ENCODE results near the gene TMEM150A.
"Not testable (repeated sequence)": the region's sequence is repeated elsewhere in the genome, so short reads cannot be mapped to it uniquely, and the experiment has no call there.

Gene TMEM150A

GRCh38 chr2:85594715-85595300 is 7.7 kb downstream of the TMEM150A start:
- in situ Hi-C loops (cut with MboI; ENCODE audit: low sequenced_read_pairs, unreplicated experiment) = no loop called here
- no peak for DNase-seq (ENCODE audit: low spot score)
- TF ChIP-seq, protein P1, sequence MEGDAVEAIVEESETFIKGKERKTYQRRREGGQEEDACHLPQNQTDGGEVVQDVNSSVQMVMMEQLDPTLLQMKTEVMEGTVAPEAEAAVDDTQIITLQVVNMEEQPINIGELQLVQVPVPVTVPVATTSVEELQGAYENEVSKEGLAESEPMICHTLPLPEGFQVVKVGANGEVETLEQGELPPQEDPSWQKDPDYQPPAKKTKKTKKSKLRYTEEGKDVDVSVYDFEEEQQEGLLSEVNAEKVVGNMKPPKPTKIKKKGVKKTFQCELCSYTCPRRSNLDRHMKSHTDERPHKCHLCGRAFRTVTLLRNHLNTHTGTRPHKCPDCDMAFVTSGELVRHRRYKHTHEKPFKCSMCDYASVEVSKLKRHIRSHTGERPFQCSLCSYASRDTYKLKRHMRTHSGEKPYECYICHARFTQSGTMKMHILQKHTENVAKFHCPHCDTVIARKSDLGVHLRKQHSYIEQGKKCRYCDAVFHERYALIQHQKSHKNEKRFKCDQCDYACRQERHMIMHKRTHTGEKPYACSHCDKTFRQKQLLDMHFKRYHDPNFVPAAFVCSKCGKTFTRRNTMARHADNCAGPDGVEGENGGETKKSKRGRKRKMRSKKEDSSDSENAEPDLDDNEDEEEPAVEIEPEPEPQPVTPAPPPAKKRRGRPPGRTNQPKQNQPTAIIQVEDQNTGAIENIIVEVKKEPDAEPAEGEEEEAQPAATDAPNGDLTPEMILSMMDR (IDR thresholded peaks at IDR 0.05; ENCODE audit: borderline replicate concordance, control extremely low read depth, extremely low read depth, insufficient read depth, missing control alignments) = no peak

DNA sequence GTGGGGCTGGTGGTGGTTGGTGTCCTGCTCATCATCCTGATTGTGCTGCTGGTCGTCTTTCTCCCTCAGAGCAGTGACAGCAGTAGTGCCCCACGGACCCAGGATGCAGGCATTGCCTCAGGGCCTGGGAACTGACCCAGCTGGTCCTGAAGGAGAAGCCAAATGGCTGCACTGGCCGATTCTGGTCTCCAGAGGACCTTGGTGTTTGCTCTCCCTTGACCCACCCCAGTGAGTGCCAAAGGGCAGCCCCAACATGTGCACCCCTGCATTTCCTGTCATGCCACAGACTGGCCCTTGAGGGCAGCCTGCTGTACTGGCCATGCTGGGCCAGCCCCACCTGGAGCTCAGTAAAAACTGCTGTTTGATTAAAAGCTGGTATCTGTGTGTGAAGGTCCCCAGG is 9.5 kb downstream of the TMEM150A start:
- in situ Hi-C loops (cut with MboI; ENCODE audit: low sequenced_read_pairs, unreplicated experiment) = no loop called here
- TF ChIP-seq, protein P1 (IDR thresholded peaks at IDR 0.05; ENCODE audit: borderline replicate concordance, control extremely low read depth, extremely low read depth, insufficient read depth, missing control alignments) = no peak
- no peak for DNase-seq (ENCODE audit: low spot score)

DNA sequence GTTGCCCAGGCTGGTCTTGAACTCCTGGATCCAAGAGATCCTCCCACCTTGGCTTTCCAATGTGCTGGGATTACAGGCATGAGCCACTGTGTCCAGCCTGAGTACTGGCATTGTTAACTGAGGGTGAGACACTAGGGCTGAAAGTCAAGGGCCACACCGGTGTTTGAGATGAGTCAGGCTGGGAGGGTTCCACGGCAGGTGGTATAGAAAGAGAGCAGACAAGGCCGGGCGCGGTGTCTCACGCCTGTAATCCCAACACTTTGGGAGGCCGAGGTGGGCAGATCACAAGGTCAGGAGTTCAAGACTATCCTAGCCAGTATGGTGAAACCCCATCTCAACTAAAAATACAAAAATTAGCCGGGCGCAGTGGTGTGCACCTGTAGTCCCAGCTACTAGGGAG is 10.2 kb downstream of the TMEM150A start:
- DNase-seq (ENCODE audit: low spot score); in situ Hi-C loops (cut with MboI; ENCODE audit: low sequenced_read_pairs, unreplicated experiment): not testable (repeated sequence)

- in situ Hi-C loops (cut with MboI; ENCODE audit: low sequenced_read_pairs, unreplicated experiment) = no loop called here
- TF ChIP-seq, protein P1 (IDR thresholded peaks at IDR 0.05; ENCODE audit: borderline replicate concordance, control extremely low read depth, extremely low read depth, insufficient read depth, missing control alignments) = no peak
- no peak for DNase-seq (ENCODE audit: low spot score)
Observed at GRCh38 chr2:85591563-85591962, 10.9 kb downstream of the TMEM150A start.

DNA sequence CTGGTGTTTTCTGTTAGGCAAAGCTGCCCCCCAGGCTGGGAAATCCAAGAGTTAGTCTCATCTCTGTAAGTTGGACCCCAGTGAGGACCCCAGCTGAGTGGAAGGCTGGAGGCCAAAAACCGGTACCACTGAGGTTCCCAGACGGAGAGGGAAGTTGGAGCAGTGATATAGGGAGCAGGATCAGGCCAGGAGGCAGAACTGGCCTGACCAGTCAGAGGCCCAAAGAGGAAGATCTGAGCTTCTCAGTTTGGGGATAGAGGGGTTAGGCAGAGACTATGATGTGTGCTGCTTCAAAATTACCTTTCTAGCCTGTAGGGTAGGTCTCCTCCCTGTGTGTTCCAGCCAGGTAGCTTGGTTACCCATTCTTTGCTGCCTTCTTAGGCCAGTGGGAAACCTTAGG is 11.5 kb downstream of the TMEM150A start:
- no peak for DNase-seq (ENCODE audit: low spot score)
- in situ Hi-C loops (cut with MboI; ENCODE audit: low sequenced_read_pairs, unreplicated experiment) = no loop called here
- TF ChIP-seq, protein P1 (IDR thresholded peaks at IDR 0.05; ENCODE audit: borderline replicate concordance, control extremely low read depth, extremely low read depth, insufficient read depth, missing control alignments) = no peak

GRCh38 chr2:85589982-85590791 is 12.3 kb downstream of the TMEM150A start:
- TF ChIP-seq, protein P1 (IDR thresholded peaks at IDR 0.05; ENCODE audit: borderline replicate concordance, control extremely low read depth, extremely low read depth, insufficient read depth, missing control alignments) = no peak
- in situ Hi-C loops (cut with MboI; ENCODE audit: low sequenced_read_pairs, unreplicated experiment) = no loop called here
- no peak for DNase-seq (ENCODE audit: low spot score)

DNA sequence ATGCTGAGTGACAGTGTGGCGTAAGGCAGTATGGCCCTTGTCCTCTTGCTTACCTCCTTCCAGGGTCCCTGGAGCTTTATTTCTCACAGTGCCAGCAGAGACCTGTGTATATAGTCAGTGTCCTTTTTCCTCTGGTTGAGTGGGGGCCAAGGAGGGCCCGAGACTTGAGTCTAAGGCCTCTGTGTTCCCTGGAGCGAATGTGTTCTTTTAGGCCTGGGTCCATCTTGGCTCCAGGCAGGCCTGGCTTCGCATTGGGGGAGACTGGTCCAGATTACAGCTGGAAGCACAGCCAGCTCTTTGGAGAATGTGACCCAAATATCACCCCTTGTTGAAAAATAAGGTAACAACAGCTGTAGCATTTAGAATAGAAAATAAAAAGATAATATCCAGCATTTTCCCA is 13.3 kb downstream of the TMEM150A start:
- TF ChIP-seq, protein P1 (IDR thresholded peaks at IDR 0.05; ENCODE audit: borderline replicate concordance, control extremely low read depth, extremely low read depth, insufficient read depth, missing control alignments) = no peak
- DNase-seq (ENCODE audit: low spot score) = no peak
- in situ Hi-C loops (cut with MboI; ENCODE audit: low sequenced_read_pairs, unreplicated experiment) = no loop called here

Data from GM13976 (cell line).